ENCODE data around the gene IZUMO1R. TPM values are rescaled to one million over a fixed set of nuclear protein-coding genes. Genes with fewer than 3 reads are reported as not detected.

Gene IZUMO1R
- total RNA-seq, 1 experiment from 2014 or later: not detected

GRCh38 chr11:94310191-94310875 is 6.0 kb downstream of the IZUMO1R start:
- Histone ChIP-seq H3K4me3 (no peak overlapping the region), H3K4me2 (no peak overlapping the region), H3K27me3 (ENCODE audit: insufficient read depth, low read depth) (peaks cover 32% of the 10 kb centered on the region), H3F3A (ENCODE audit: insufficient read depth, low read depth) (no peaks in the 10 kb centered on the region), H3K9me3 (ENCODE audit: insufficient read depth, low read depth) (no peaks in the 10 kb centered on the region), H3K79me2 (ENCODE audit: low read depth) (no peaks in the 10 kb centered on the region), H3K4me1 (replicated peaks; ENCODE audit: insufficient read depth) (no peaks in the 10 kb centered on the region), H4K20me1 (ENCODE audit: insufficient read depth) (no peaks in the 10 kb centered on the region), H3K9me2 (ENCODE audit: insufficient read depth) (no peaks in the 10 kb centered on the region), H3K36me3 (ENCODE audit: low read depth) (no peaks in the 10 kb centered on the region), H2AFZ (no peak overlapping the region), H3K27ac (no peak overlapping the region)
- intact Hi-C loops (cut with micrococcal nuclease; ENCODE audit: unreplicated experiment): no loop called here
- POLR2A ChIA-PET (ENCODE audit: unreplicated experiment): no interaction called here
- BruUV-seq (replicated peaks): no TSS peak
- CTCF ChIA-PET: no interaction called here
- TF ChIP-seq CTCF (conservative IDR thresholded peaks at IDR 0.05) (no peak), EZH2 (IDR thresholded peaks at IDR 0.05; ENCODE audit: low read depth) (no peak)
- no peak for DNase-seq

DNA sequence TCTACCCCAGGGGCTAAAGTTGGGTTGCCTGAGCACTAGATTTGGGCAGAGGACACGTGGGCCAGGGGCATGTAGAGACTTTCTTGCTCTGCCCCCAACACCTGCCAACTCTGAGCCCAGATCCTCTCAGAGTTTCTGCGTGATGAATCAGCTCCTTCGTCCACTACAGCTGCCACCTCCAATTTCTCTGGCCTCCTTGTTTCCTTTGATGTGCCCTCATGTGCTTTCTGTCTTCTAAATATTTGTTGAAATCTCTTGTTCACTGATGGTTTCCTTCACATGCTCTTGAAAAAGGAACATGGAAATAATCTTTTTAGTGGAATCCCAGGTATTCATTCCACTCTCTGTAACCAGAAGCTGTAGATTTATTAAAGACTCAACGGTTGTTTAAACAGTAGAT is 8.0 kb downstream of the IZUMO1R start:
- Histone ChIP-seq H4K20me1 (ENCODE audit: insufficient read depth) (no peaks in the 10 kb centered on the region), H3K9me3 (ENCODE audit: insufficient read depth, low read depth) (no peaks in the 10 kb centered on the region; the same call in 1 of the 2 replicates), H3K4me2 (no peak overlapping the region), H2AFZ (no peak overlapping the region), H3K4me1 (replicated peaks; ENCODE audit: insufficient read depth) (no peaks in the 10 kb centered on the region), H3F3A (ENCODE audit: insufficient read depth, low read depth) (no peaks in the 10 kb centered on the region), H3K36me3 (ENCODE audit: low read depth) (no peaks in the 10 kb centered on the region), H3K27me3 (ENCODE audit: insufficient read depth, low read depth) (peaks cover 32% of the 10 kb centered on the region), H3K9me2 (ENCODE audit: insufficient read depth) (no peaks in the 10 kb centered on the region), H3K79me2 (ENCODE audit: low read depth) (no peaks in the 10 kb centered on the region), H3K4me3 (no peak overlapping the region), H3K27ac (no peak overlapping the region)
- no TSS peak for BruUV-seq (replicated peaks)
- intact Hi-C loops (cut with micrococcal nuclease; ENCODE audit: unreplicated experiment): no loop called here
- CTCF ChIA-PET: no interaction called here
- no peak for TF ChIP-seq EZH2 (IDR thresholded peaks at IDR 0.05; ENCODE audit: low read depth)
- no peak for TF ChIP-seq CTCF (conservative IDR thresholded peaks at IDR 0.05)
- POLR2A ChIA-PET (ENCODE audit: unreplicated experiment): no interaction called here
- DNase-seq: no peak

DNA sequence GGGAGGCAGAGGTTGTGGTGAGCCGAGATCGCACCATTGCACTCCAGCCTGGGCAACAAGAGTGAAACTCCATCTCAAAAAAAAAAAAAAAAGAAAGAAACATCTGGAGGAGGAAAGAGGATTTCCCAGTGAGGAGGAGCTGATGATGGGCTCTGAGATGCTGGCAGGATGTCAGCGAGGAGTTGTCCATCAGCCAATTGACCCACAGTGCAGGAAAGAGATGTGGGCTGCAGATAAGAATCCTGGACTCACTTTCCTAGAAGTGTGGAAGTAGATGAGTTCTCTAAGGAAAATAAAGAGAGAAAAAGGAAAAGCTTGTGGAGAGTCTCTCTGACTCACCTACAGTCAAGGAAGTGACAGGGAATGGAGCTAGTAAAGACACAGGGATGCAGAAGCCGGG is 9.7 kb downstream of the IZUMO1R start:
- TF ChIP-seq CTCF (conservative IDR thresholded peaks at IDR 0.05) (no peak), EZH2 (IDR thresholded peaks at IDR 0.05; ENCODE audit: low read depth) (no peak)
- ChIA-PET CTCF (no interaction called here), POLR2A (ENCODE audit: unreplicated experiment) (no interaction called here)
- no peak overlapping the region for H3K4me3 ChIP-seq
- H3K27me3 ChIP-seq (ENCODE audit: insufficient read depth, low read depth): peaks cover 26% of the 10 kb centered on the region
- no peaks in the 10 kb centered on the region for H3K4me1 ChIP-seq (replicated peaks; ENCODE audit: insufficient read depth)
- no peaks in the 10 kb centered on the region for H3F3A ChIP-seq (ENCODE audit: insufficient read depth, low read depth)
- no peaks in the 10 kb centered on the region for H3K79me2 ChIP-seq (ENCODE audit: low read depth)
- no TSS peak for BruUV-seq (replicated peaks)
- H2AFZ ChIP-seq: no peak overlapping the region
- intact Hi-C loops (cut with micrococcal nuclease; ENCODE audit: unreplicated experiment): no loop called here
- no peaks in the 10 kb centered on the region; the same call in 1 of the 2 replicates for H3K9me3 ChIP-seq (ENCODE audit: insufficient read depth, low read depth)
- no peaks in the 10 kb centered on the region for H4K20me1 ChIP-seq (ENCODE audit: insufficient read depth)
- H3K9me2 ChIP-seq (ENCODE audit: insufficient read depth): no peaks in the 10 kb centered on the region
- no peak for DNase-seq
- H3K27ac ChIP-seq: no peak overlapping the region
- H3K4me2 ChIP-seq: no peak overlapping the region
- H3K36me3 ChIP-seq (ENCODE audit: low read depth): no peaks in the 10 kb centered on the region
